ENCODE data around the gene CLCN1.

Gene CLCN1

DNA sequence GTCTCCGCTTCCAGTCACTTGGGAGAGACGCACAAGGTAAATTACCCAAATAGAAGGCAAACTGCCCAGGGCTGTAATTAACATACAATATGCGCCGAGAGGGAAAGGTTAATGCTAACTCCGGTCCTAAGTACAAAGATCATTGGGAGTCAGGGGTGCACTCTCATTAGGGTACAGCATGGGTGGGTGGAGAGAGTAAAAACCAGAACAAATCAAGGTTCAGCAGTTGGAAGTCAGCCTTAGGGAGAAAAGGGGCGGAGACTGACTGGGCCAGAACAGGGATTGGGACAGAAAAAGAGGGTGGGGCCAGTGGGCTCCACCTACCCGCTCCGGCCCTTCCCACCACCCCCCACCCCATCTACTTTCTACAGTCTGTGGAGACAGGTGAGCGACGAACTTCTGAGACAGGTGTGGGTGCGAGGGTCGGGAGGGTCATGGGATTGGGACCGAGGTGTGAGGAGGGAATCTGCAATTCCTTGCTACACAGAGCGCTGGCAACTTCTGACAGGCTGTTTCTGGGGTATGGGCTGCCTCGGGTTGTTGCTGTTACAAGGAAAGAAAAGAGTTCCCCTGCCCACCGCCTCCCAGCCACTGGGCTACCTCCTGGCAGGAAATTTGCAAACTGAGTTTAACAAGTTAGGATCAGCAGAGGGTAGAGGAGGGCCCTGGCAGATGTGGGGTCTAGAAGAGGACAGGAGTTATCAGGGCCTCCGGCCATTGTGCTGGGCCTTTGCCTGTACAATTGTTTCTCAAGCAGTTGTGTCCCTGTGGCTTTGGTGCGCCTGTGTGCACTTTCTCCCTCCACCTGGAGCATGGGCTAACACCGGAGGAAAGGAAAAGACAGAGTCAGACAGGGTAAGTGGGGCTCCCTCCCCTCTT, 31.1 kb upstream of the CLCN1 start, which contains the start of gene TMEM139:
Gene TMEM139, plus strand, starts transcription at position 368 of the 879 bp plus-strand sequence. CDS start 1,000 bp downstream, outside the sequence.
- Histone ChIP-seq H2AFZ (ENCODE audit: low read length) (no peak within 1 kb of the TSS), H3F3A (ENCODE audit: insufficient read depth, low read length) (no peaks in the 10 kb centered on the region), H3K79me2 (ENCODE audit: low read length) (peaks cover 16% of the 10 kb centered on the region), H3K4me3 (ENCODE audit: low read length) (no peak within 1 kb of the TSS), H3K27ac (ENCODE audit: low read length) (no peak within 1 kb of the TSS), H3K27me3 (replicated peaks; ENCODE audit: insufficient read depth, low read length) (no peaks in the 10 kb centered on the region), H3K4me1 (ENCODE audit: low read length) (peaks cover 9% of the 10 kb centered on the region), H3K9me2 (replicated peaks; ENCODE audit: insufficient read depth, low read length) (no peaks in the 10 kb centered on the region), H3K4me2 (ENCODE audit: low read depth, low read length) (no peak within 1 kb of the TSS), H3K9me3 (replicated peaks; ENCODE audit: insufficient read depth, low read length) (no peaks in the 10 kb centered on the region), H4K20me1 (ENCODE audit: insufficient read depth, low read length) (no peaks in the 10 kb centered on the region), H3K36me3 (replicated peaks; ENCODE audit: insufficient read depth, low read length) (no peaks in the 10 kb centered on the region), H3K9ac (ENCODE audit: low read length) (no peak within 1 kb of the TSS)
- TF ChIP-seq, protein P1, sequence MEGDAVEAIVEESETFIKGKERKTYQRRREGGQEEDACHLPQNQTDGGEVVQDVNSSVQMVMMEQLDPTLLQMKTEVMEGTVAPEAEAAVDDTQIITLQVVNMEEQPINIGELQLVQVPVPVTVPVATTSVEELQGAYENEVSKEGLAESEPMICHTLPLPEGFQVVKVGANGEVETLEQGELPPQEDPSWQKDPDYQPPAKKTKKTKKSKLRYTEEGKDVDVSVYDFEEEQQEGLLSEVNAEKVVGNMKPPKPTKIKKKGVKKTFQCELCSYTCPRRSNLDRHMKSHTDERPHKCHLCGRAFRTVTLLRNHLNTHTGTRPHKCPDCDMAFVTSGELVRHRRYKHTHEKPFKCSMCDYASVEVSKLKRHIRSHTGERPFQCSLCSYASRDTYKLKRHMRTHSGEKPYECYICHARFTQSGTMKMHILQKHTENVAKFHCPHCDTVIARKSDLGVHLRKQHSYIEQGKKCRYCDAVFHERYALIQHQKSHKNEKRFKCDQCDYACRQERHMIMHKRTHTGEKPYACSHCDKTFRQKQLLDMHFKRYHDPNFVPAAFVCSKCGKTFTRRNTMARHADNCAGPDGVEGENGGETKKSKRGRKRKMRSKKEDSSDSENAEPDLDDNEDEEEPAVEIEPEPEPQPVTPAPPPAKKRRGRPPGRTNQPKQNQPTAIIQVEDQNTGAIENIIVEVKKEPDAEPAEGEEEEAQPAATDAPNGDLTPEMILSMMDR (IDR thresholded peaks at IDR 0.05; ENCODE audit: low read length): no peak
- no peak for TF ChIP-seq EZH2phosphoT487 (IDR thresholded peaks at IDR 0.05; ENCODE audit: low read length)
- no peak for TF ChIP-seq EZH2 (optimal IDR thresholded peaks at IDR 0.05; ENCODE audit: low read depth, low read length)
- no peak for DNase-seq

DNA sequence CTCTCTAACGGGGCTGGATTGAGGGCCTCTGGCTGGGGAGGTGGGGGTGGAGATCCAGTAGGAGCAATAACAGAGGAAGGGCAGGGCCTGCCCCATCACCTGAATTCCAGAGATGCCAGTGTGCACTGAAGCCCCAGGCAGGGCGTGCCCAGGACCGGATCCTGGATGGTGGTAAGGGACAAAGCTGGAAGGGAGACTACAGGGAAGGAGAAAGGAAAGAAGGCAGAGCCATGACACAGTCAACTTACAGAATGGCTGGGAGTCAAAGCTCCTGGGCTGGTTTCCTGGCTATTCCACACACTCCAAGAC, 30.5 kb upstream of the CLCN1 start:
- no peak overlapping the region for H2AFZ ChIP-seq (ENCODE audit: low read length)
- H3K4me2 ChIP-seq (ENCODE audit: low read depth, low read length): no peak overlapping the region
- H3K4me1 ChIP-seq (ENCODE audit: low read length): peaks cover 13% of the 10 kb centered on the region
- no peaks in the 10 kb centered on the region for H3K27me3 ChIP-seq (replicated peaks; ENCODE audit: insufficient read depth, low read length)
- peaks cover 22% of the 10 kb centered on the region for H3K79me2 ChIP-seq (ENCODE audit: low read length)
- H4K20me1 ChIP-seq (ENCODE audit: insufficient read depth, low read length): no peaks in the 10 kb centered on the region
- H3K4me3 ChIP-seq (ENCODE audit: low read length): no peak overlapping the region
- no peak overlapping the region for H3K27ac ChIP-seq (ENCODE audit: low read length)
- H3K9ac ChIP-seq (ENCODE audit: low read length): no peak overlapping the region
- TF ChIP-seq, protein P1 (IDR thresholded peaks at IDR 0.05; ENCODE audit: low read length): no peak
- TF ChIP-seq EZH2 (optimal IDR thresholded peaks at IDR 0.05; ENCODE audit: low read depth, low read length): no peak
- no peaks in the 10 kb centered on the region for H3F3A ChIP-seq (ENCODE audit: insufficient read depth, low read length)
- H3K9me2 ChIP-seq (replicated peaks; ENCODE audit: insufficient read depth, low read length): no peaks in the 10 kb centered on the region
- H3K9me3 ChIP-seq (replicated peaks; ENCODE audit: insufficient read depth, low read length): no peaks in the 10 kb centered on the region
- DNase-seq: no peak
- no peaks in the 10 kb centered on the region; the same call in 1 of the 2 replicates for H3K36me3 ChIP-seq (replicated peaks; ENCODE audit: insufficient read depth, low read length)

DNA sequence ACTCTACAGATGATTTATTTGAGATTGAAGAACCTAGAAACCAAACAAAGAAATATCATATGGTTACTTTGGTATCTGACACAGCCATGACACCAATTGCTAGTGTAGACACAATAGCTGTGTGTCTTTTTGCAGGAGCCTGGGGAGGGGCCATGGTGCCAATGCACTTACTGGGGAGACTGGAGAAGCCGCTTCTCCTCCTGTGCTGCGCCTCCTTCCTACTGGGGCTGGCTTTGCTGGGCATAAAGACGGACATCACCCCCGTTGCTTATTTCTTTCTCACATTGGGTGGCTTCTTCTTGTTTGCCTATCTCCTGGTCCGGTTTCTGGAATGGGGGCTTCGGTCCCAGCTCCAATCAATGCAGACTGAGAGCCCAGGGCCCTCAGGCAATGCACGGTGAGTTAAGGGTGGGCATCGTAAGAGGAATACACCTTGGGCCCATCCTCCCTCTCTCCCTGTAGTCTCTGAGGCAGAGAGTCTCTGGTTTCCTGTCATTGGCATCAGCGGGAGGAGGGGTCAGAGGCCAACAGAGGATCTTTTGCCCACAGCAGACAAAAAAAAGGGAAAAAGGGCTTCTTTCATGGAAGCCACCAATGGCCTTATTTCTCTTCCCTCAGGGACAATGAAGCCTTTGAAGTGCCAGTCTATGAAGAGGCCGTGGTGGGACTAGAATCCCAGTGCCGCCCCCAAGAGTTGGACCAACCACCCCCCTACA, 29.9 kb upstream of the CLCN1 start:
- peaks cover 16% of the 10 kb centered on the region for H3K4me1 ChIP-seq (ENCODE audit: low read length)
- H4K20me1 ChIP-seq (ENCODE audit: insufficient read depth, low read length): no peaks in the 10 kb centered on the region
- no peak for DNase-seq
- H3K9ac ChIP-seq (ENCODE audit: low read length): no peak overlapping the region
- TF ChIP-seq, protein P1 (IDR thresholded peaks at IDR 0.05; ENCODE audit: low read length): no peak
- no peak for TF ChIP-seq EZH2 (optimal IDR thresholded peaks at IDR 0.05; ENCODE audit: low read depth, low read length)
- no peak for TF ChIP-seq EZH2phosphoT487 (IDR thresholded peaks at IDR 0.05; ENCODE audit: low read length)
- H3K79me2 ChIP-seq (ENCODE audit: low read length): peaks cover 28% of the 10 kb centered on the region
- H2AFZ ChIP-seq (ENCODE audit: low read length): no peak overlapping the region
- H3K36me3 ChIP-seq (replicated peaks; ENCODE audit: insufficient read depth, low read length): no peaks in the 10 kb centered on the region; the same call in 1 of the 2 replicates
- H3K27me3 ChIP-seq (replicated peaks; ENCODE audit: insufficient read depth, low read length): no peaks in the 10 kb centered on the region
- H3K9me2 ChIP-seq (replicated peaks; ENCODE audit: insufficient read depth, low read length): no peaks in the 10 kb centered on the region
- no peaks in the 10 kb centered on the region for H3F3A ChIP-seq (ENCODE audit: insufficient read depth, low read length)
- H3K4me2 ChIP-seq (ENCODE audit: low read depth, low read length): no peak overlapping the region
- H3K4me3 ChIP-seq (ENCODE audit: low read length): no peak overlapping the region
- no peak overlapping the region for H3K27ac ChIP-seq (ENCODE audit: low read length)
- H3K9me3 ChIP-seq (replicated peaks; ENCODE audit: insufficient read depth, low read length): no peaks in the 10 kb centered on the region
